ENCODE data around the gene FNDC7.
"Not testable (repeated sequence)": the region's sequence is repeated elsewhere in the genome, so short reads cannot be mapped to it uniquely, and the experiment has no call there.

Gene FNDC7

GRCh38 chr1:108745980-108746381, 33.3 kb downstream of the FNDC7 start:
- no peak for DNase-seq

DNA sequence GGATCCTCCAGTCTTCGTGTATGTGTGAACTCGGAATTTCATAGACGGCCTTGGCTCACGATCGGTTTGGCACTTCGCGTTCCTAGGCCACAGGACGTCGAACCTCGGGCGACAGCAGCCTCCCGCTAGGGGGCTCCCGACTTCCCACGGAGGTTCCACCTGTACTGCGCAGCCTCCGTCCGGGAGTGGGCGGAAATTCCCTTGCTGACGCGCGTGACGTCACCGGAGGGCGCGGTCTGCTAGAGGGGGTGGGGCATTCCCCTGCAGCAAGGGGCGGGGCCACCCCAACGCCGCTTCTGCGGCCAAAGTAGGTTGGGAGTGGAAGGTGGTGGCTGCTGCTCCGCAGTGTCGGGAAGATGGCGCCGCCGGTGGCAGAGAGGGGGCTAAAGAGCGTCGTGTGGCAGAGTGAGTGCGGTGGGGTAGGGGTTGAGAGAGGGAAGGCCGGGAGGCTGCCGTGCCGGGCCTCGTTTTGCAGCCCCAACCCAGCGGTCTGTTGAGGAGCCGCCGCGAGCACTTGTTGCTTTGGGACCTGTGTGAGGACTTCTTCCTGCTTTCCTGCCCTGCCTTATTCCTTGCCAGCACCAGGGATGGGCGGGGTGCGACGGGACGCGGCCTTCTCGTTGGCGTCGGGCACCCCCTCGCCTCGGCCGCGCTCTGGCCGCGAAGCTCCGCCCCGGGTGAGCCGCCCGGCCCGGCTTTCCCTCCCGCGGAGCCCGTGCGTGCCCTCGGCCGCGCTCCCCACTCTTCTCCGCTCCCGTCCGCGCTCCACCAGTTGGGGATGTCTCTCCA, 33.9 kb downstream of the FNDC7 start, which contains the start of gene STXBP3:
Gene STXBP3 (plus strand): TSS at position 293 of the 789 bp plus-strand sequence. CDS start 64 bp downstream, at position 357.
- peak; percentile 100 for DNase-seq

- peak; percentile 68 for DNase-seq
Observed at GRCh38 chr1:108747171-108747850, 34.6 kb downstream of the FNDC7 start.

DNA sequence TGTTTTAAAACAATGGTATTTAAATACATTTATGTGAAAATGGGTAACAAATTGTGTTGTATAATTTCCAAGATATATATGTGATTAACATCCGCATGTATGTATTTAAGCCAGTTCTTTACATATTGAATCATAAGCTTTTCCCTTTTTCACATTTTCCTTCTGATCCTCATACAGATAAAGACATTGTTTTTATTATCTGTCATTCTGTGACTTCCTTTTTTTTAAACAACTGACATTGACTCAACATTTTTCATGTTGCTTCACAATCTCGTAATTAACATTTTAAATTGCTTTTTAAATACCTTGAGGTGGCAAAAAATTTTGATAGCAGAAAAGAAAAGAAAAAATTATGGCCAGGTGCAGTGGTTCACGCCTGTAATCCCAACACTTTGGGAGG, 35.2 kb downstream of the FNDC7 start:
- DNase-seq: no peak

- no peak for DNase-seq
Observed at GRCh38 chr1:108749081-108749480, 36.4 kb downstream of the FNDC7 start.

- DNase-seq: no peak
Observed at GRCh38 chr1:108750476-108751181, 37.9 kb downstream of the FNDC7 start.

- no peak for DNase-seq
Observed at GRCh38 chr1:108753363-108753762, 40.7 kb downstream of the FNDC7 start.

DNA sequence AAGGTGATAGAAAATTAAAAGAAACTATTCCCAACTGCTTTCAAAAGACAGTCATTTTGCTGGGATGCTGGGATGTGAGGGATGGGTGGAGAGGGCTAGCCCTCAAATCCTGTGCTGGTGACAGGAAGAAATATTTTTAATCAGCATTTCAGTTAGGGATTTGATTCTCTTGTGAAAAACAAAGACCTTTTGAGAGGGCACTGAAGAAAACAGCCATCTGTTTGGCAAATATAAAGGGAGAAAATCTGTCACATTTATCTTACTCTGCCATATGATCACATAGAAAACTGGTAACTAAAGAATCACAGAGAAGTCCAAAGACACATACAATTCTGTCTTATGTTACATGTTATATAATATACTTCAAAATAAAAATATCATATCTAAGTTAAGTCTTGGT, 46.1 kb downstream of the FNDC7 start:
- no peak for DNase-seq

GRCh38 chr1:108767115-108767514, 54.4 kb downstream of the FNDC7 start:
- DNase-seq: no peak

DNA sequence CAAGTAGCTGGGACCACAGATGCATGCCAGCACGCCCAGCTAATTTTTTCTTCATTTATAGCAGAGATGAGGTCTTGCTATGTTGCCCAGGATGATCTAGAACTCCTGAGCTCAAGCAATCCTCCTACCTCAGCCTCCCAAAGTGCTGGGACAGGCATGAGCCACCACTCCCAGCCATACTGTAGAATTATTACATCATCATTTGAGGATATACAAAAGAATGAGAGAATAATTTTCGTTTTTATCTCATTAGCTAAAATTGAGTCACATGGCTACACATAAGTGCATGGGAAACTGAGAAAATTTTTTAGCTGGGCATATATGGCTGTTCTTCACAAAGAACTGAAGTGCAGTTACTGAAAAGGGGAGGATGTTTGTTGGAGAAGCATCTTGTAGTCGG, 55.0 kb downstream of the FNDC7 start:
- no peak for DNase-seq

- DNase-seq: no peak
Observed at GRCh38 chr1:108777839-108778238, 65.1 kb downstream of the FNDC7 start.

GRCh38 chr1:108779455-108779854, 66.7 kb downstream of the FNDC7 start:
- DNase-seq: no peak

DNA sequence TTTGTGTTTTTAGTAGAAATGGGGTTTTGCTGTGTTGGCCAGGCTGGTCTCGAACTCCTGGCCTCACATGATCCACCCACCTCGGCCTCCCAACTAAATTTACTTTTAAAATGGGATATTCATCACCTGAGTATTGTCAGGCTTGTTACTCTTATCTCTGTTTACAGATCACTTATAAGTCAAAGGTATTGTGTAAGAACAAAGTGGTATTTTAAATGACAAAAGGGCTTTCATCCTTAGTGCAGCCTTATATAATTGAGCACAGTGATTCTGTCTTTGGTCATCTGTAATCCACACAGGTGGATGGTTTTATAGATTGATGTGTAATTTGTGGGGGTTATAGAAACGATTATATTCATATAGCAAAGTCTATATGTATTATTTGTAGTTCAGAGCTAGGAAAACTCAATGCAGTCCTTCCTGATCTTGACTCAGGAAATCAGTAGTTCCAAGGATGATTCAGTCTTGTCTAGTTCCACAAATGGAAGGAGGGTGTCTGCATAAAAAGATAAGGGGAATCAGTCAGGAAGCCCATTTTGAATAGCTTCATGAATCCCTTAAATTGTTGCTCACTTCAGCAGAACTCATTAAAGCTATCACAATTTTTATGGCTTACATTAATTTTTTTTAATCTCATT, 68.3 kb downstream of the FNDC7 start:
- DNase-seq: no peak

DNA sequence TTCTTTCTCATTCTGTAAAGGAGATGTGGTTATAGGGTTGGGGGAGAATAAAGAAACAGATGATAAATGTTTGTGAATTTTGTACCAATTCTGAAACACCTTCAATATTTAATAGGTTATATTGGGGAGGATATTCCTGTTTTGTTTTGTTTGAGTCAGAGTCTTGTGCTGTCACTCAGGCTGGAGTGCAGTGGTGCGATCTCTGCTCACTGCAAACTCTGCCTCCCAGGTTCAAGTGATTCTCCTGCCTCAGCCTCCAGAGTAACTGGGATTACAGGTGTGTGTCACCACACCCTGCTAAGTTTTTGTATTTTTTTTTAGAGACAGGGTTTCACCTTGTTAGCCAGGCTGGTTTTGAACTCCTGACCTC, 68.9 kb downstream of the FNDC7 start:
- DNase-seq: not testable (repeated sequence)

GRCh38 chr1:108785264-108785663, 72.6 kb downstream of the FNDC7 start:
- DNase-seq: no peak

GRCh38 chr1:108785880-108786279, 73.2 kb downstream of the FNDC7 start:
- no peak for DNase-seq

DNA sequence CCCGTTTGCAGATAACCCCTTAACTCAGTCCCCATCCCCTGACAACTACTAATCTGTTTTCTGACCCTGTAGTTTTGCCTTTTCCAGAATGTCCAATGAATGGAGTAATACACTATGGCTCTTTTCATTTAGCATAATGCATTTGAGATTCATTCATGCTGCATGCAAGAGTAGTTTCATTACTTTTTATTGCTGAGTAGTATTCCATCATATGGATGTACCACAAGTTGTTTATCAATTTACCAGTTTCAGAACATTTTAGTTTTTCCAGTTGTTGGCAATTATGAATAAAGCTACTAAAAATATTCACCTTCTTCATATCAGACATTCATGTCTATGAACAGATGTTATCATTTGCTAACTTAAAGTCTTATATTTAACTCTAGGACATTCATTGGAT, 79.1 kb downstream of the FNDC7 start:
- DNase-seq: no peak

Data from activated CD4-positive, alpha-beta T cell treated with anti-CD3 and anti-CD28 coated beads, Interleukin-2, amount 50 U/mL, for 16 hours (primary cell).